EL (cell line): ENCODE data around the gene SPTSSB.
A peak's percentile ranks its signal among the peaks of the same experiment; 100 is the strongest.

Experiments used
- DNase-seq: peaks from one replicate; pipeline ENCODE4 v3.0.0-alpha.2; 2016

Gene SPTSSB

DNA sequence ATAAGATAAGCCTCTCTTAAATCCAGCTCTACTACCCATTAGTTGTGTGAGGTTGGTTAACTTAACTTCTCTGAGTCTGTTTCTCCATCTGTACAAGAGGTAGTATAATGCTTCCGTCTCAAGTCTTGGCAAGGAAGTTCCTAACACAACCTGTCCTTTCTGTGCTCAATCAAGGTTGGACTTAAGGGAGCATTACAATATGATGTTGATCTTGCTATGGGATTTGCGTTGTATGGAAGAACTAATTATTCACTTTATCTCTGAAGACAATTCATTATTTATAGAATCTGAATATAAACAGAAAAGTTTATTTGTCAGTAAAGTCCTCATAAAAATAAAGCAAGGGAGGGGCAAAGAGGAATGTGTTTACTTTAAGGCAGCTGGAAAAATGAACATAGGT, 18.9 kb upstream of the SPTSSB start:
- no peak for DNase-seq

DNA sequence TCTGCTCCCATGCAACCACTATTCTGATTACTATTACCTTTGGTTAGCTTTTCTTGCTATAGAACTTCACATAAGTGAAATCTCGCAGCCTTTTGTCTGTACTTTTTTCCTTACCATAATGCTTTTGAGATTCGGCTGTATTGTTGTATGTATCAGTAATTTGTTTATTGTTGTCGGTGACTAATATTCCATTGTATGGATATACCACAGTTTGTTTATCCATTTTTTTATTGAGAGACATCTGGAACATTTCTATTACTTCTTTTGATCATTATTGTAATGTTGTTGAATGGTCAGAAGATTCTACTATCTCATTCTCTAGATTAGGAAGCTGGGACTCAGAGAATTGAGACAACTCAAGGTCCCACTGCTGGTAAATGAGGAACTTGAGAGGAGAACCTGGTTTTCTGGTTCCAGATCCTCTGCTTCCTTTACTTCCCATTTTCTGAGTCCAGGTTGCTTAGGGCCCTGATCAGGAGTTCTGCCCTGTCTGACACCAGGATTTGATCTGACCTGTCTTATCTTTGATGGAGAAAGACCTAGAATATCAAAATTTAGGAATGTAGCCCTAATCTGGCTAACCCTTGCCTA, 18.2 kb upstream of the SPTSSB start:
- no peak for DNase-seq

DNA sequence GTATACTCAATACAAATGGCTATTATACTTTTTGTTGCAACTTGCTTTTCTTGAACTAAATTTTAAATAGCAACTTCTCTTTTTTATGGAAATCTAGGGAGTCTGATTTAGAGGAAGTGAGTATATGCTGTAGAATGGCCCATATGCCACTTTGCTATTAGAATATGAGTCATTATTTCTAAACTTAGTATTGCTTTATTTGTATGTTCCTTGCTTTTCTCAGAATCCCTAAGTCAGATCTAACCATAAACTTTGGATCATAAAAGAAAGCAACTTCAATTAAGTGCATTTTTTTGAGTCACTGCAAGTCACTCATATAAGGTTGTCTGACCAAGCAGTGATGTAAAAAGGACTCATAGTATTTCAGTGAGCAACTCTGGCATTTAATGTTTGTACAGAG, 17.5 kb upstream of the SPTSSB start:
- no peak for DNase-seq

DNA sequence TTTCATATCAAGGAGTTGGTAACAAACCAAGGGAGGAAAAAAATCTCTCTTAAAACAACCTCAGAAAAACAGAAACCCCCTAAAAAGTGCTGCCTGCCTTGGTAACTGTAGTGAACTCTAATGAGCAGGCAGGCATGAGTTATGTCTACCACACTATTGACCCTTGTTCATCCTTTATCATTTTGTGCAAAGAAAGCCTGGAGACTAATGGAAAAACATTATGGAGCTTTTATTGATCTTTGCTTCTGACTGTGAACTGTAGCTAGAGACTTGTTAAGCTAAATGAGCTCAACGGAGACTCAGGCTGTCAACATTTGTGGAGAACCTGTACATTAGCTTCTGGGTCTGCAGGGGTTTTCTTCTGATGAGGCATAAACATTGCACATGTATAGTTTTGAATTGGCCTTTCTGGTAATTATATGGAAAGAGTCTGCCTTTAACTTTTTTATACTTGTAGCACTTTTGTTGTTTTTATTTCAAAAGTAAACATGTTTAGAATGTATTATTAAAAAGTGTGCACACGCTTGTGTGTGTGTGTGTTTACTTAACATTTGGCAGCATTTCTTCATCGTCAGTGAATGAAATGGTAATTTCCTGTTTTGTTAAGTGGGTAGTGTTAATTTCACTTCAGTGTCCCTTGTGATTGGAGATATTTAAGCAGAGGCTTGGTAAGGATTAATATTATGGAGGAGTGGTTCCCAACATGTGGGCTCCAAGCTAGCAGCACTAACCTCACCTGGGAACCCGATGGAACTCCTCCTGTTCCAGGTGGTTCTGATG, 15.9 kb upstream of the SPTSSB start:
- DNase-seq: no peak

DNA sequence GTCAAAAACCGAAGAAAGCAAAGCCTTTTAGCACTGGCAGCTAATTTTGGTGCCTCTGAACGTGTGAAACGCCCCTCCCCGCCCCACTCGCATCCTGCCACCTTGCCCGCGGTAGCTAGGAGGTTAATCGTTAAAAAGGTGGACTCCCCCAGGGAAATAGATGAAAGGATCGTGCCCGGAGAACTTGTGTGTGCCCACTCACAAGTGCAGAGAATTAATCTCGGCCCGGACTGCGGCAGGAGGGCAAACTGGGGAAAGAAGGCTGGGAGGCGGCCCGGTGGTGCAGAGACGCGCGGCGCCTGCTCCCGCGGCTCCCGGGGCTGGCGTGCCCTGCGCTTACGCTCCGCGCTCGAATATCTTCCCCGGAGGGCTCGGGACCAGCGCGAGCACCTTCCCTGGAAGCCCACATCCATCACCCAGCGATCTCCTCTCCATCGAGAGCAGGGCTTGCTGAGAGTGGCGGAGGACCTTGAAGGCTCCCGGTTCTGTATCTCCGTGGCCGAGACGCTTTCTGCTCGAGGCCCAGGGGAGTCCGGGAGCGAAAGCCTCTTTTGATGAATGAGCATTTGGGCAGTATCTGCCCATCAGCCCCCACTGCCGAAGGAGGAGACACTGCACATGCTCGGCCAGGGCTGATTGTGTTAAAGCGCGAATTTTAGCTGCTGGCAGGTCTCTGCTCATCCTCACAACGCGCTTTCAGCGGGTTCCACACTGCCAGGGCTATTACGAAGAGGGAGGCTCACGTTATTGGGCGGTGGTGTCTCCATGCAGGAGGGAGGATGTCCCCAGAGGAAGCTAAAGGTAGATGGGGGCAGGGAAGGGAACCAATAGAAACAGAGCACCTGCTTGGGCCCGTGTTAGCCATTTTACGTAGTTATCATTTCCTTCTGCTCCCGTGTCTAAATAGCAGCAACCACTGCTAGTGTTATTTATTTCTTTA, 1.3 kb upstream of the SPTSSB start:
- peak; percentile 34 for DNase-seq

DNA sequence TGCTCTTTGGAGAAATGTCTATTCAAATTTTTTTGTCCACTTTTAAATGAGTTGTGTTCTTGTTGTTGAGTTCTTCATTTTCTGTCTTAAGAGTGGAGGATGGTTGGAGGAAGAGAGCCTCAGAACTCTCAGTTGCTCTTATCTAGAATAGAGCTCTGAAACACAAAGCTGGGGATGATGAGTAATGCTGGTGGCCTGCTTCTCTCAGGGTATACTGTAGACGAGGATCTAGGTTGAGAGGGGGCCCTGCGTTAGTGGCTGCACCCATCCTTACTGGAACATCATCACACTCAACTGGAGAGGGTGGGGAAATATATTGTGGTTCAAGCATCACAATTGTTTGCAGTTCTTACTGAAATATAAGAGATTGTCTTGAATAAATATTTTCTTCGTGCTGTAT, 1.8 kb downstream of the SPTSSB start:
- no peak for DNase-seq

DNA sequence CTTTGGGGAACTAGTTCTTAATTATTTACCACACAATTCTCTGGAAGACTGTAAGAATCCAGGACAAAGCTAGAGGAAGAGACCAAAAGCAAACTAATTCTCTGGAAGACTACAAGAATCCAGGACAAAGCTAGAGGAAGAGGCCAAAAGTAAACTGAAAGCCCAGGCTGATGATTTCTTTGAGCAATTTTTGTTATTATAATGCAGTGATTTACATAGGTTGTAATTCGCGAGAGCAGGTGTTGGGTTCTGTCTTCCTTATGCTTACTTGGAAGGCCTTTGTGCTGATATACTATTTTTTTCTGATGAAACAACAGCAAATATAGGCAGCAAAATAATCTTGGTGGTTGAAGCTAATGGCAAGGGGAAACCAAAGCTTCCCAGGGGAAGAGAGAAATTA, 5.2 kb downstream of the SPTSSB start:
- no peak for DNase-seq

DNA sequence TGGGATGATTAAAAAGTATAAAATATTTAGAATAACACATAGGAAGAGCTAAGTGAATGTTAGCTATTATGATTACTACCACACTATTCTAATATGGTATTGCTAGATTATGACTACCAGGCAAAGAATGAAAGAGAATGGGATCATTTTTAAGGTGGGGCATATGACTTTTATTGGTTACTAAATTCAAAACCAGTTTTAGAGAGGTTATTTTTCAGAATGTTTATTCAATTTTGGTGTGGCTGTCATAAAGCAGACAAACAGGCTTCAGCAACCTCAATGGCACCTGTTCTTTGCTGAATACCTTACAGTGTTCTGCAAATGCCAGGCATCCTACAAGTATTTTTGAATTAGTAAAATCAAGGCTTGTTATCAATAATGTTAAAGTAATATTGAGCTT, 12.8 kb downstream of the SPTSSB start:
- DNase-seq: no peak

DNA sequence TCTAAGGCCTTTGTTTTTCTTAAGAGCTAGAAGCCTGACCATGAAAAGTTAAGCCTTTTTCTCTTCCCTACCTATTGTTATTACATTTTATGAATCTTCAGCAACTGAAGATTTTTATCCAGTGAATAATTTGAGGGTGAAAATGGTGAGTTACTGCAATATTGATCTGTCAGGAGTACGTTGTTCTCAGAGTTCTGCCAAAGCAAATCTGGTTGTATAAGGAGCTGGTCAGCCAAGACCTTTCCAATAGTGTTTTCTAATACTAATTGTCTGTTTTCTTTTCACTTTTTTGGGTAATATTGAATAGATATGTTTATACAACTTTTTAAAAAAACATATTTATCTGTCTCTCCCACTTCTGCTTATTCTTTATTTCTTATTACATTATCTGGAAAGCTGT, 15.0 kb downstream of the SPTSSB start:
- DNase-seq: no peak

DNA sequence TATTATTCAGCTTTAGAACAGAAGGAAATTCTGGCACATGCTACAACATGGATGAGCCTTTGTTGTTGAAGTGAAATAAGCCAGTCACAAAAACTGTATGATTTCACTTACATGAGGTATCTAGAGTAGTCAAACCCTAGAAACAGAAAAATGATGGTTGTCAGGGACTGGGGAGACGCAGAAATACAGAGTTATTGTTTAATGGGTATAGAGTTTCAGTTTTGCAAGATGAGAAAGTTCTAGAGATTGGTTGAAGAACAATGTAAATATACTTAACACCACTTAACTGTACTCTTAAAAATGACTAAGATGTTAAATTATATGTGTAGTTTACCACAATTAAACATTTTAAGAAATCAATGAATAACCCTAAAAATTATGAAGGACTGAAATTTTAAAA, 15.8 kb downstream of the SPTSSB start:
- no peak for DNase-seq

DNA sequence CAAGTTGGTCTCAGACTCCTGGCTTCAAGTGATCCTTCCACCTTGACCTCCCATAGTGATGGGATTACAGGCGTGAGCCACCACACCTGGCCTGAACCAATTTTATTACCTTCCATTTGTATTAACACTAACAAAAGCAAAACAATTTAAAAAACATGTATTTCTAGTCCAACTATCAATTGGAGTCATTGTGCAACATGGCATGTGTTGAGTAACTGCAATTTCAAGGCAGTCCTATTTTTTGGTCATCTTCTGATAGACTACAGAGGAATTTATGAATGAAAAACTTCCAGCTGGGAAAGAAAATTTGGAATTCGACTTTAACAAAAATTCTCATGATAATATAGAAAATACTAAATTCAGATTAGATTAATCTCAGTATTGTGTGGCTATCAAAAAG, 16.8 kb downstream of the SPTSSB start:
- DNase-seq: no peak

DNA sequence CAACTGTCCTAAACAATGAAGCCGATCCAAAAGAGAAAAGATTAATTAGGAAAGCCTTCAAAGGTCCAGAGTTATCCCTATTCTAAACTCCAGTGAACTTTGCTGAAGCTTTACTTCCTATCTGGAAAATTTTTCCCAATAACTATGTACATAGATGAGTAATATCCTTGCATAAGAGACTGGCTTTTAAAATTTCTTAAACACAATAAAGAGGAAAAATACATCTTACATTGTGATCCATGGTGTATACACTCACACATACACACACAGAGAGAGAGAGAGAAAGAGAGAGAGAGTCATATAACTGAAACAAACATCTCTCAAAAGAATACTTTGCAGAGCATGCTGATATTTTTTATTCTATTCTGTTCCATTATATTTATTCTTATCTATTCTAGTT, 20.0 kb downstream of the SPTSSB start:
- no peak for DNase-seq

DNA sequence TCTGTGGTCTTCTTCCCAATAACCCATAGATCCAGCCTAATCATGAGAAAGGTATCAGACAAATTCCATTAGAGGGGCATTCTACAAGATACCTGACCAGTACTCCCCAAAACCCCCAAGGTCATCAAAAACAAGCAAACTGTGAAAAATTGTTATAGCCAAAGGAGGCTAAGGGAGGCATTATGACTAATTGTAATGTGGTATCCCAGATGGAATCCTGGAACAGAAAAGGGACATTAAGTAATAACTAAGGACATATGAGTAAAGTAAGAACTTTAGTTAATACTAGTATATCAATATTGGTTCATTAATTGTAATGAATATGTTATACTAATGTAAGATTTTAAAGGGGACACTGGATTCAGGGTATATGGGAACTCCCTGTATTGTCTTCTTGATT, 20.4 kb downstream of the SPTSSB start:
- no peak for DNase-seq

DNA sequence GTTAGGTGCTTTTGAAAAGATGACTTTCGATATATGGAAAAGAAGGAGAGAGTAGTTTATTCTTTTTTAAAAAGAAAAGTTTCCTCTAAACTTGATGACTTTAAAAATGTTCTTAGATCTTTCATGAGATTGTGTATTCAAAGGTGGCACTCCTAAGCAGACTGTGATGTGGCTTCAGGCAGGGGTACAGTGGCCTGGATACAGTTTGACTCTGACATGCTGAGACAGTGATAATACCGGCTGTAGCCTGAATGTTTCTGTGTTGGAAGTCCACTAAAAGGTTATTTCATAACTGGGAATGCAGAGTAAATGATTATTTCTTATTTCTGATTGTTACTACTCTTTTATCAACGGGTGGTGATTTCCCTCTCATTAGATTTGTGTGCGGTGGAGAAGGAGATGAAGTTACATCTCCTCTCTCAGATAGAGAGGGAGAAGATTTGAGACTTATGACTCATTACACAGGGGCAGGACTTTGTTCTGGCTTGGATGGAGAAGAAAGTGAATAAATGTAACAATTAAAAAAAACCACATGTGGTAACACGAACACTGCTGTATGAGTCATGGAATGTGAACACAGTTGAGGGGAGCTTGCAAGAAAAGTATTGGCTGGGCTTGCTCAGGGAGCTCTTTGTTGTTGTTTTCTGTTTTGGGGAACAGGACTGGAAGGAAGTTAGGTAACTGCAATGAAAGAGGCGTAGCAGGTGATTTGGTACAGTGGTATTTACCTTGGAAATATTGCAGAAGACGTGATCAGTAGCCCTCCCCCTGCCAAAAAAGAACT, 21.6 kb downstream of the SPTSSB start:
- DNase-seq: peak; percentile 77

DNA sequence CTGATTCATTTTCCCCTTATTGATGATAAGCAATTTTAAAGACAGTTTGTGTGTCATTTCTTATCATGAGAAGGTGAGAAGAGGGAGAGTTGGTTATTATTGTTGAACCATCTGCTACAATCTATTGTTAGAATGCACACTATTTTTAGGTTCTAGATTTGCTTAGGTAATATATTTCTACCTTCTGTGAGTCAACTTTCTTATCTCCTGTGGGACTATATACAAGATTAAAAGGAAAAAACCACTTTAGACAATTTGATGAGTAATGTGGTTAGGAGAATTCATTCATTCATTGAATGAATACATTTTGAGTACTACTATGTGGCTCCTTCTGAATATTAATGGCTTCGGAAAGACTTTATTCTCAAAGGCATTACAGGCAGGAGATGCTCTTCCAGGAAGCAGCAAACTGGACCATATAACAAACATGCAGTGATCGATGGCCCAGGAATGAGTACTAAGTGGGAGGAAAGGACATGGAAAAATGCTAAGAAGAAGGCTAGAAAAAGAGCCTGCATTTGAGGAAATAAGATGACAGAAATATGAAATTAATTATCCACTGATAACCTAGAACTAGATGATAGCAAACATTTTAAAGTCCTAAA, 22.4 kb downstream of the SPTSSB start:
- no peak for DNase-seq

DNA sequence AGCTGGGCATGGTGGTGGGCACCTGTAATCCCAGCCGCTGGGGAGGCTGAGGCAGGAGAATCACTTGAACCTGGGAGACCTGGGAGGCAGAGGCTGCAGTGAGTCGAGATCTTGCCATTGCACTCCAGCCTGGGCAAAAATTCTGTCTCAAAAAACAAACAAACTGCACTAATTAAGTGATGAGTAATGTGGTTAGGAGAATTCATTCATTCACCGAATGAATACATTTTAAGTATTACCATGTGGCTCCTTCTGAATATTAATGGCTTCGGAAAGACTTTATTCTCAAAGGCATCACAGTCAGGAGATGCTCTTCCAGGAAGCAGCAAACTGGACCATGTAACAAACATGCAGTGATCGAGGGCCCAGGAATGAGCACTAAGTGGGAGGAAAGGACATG, 23.6 kb downstream of the SPTSSB start:
- no peak for DNase-seq

DNA sequence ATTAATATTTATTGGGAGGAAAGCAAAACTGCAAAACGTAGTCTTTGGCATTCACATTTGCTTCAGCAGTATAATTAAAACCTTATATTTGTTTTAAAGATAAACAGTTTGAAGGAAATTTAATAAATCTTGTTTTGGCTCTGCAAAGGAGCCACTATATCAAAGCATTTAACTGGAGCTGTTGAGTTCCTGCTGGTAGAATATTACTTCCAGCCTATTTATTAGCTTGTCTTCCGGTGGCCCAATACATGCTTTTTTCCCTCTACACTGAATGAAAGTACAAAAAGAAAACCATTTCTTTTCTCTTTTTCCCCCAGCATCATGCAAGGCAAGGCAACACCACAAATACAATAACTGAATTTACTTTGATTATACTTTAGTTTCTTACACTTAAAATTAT, 26.3 kb downstream of the SPTSSB start:
- DNase-seq: no peak

DNA sequence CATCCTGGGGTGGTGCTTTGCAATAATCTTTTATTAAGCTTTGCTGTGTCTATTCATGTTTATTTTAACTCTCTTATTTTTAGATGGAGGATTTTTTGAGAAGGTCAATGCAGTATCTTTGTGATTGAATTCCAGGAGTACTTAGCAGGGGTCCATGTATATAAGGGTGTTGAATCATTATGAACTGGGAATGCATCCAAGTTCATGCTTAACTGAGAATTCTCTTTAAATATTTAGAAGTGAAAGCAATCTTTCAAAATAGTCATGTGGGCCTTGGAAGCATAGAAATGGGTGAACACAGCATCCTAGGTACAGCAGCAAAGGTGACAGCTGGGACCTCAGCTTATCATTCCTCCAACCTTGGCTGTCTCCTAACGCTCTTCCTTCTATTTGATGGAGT, 27.3 kb downstream of the SPTSSB start:
- peak; percentile 8 for DNase-seq

DNA sequence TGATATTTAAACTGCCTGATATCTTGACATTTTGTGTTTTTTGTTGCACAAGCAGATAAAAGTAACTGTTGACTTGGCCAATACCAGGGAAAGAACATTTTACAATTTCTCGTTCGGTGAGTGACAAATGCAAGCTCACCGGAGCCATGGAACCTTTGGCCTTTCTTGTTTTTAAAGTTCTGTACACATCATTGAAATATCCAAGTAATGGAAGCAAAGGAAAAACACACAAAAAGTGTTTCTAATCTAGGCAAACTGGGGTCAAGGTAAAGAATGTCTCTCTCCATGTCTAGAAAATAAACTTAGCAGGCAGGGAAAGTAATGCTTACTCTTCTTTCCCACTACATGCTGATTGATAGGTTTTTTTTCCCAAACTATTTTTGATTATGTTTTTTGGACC, 27.8 kb downstream of the SPTSSB start:
- no peak for DNase-seq

DNA sequence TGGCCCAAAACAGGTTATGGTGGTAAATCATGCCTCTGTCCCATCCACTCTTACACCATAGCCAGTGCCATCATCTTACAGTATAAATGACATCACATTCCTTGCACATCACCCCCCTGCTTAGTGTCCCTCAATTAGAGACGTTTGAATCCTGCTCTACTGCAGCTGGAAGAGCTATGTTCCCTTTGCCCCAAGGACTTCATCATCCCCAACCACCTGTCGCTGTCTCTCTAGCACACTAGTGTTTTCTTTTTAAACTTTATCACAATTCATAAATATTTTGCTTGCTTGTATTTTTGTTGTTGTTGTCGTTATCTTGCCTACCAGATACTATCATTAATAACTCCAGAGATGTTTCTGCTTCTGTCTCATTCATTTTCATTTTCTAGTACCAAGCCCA, 28.7 kb downstream of the SPTSSB start:
- no peak for DNase-seq

DNA sequence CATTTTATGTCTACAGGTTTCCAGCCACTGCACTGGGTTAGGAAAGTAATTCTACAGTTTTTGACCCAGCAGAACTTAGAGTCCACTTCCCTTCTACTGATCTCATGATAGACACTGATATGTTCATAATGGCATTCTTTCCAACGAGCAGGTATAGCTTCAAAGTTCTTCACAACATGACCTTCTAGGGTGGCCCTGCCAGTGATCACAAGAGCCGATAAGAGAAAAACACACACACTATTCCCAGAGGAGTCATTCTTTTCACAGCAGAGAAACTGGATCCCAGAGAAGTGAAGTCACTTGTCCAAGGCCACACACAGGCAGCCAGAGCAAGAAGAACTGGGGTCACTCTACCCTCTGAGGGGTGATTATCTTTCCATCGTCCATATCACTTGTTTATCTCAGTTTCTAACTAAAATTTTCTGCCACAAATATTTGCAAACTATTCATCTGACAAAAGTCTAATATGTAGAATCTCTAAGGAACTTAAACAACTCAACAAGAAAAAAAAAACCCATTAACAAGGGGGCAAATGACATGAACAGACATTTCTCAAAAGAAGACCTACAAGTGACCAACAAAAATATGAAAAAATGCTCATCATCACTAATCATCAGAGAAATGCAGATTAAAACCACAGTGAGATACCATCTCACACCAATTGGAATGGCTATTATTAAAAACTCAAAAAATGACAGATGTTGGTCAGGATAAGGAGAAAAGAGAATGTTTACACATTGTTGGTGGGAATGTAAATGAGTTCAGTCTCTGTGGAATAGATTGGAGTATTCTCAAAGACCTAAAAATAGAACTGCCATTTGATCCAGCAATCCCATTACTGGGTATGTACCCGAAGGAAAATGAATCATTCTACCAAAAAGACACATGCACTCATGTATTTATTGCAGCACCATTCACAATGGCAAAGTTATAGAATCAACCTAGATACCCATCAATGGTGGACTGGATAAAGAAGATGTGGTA, 31.5 kb downstream of the SPTSSB start:
- no peak for DNase-seq
